Measurements from ENCODE around the gene TFF1.

The TFF1 gene

DNA sequence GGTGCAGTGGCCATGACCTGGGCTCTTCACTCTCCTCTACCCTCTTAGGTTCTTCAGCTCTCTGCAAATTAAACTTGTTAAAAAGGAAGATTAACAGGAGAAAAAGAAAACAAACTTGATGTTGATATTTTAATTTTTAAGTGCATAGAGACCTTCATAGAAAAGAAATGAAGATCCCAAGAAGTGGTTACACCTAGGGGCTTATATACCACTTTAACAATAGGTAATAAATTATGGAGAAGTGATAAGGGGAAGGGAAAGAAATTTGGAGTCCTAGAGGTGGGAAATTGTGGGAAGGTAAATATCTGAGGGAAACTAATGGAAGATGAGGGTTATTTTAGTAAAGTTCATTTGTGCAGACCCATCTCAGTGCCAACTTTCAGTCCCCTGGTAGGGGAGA, 34.7 kb downstream of the TFF1 start:
- Histone ChIP-seq H3K4me3 (IDR thresholded peaks at IDR 0.05; ENCODE audit: insufficient read depth, low read depth, low read length) (no peak overlapping the region), H2AFZ (ENCODE audit: low read depth) (no peak overlapping the region), H3K27ac (no peak overlapping the region), H4K20me1 (ENCODE audit: insufficient read depth) (no peaks in the 10 kb centered on the region), H3K4me1 (ENCODE audit: low read depth, poor library complexity, severe bottlenecking) (no peaks in the 10 kb centered on the region), H3K9ac (no peak overlapping the region), H3K79me2 (ENCODE audit: insufficient read depth, low read depth) (no peaks in the 10 kb centered on the region), H3K36me3 (ENCODE audit: insufficient read depth) (no peaks in the 10 kb centered on the region), H3K4me2 (no peak overlapping the region), H3K27me3 (ENCODE audit: insufficient read depth, low read depth) (no peaks in the 10 kb centered on the region; the same call in 1 of the 2 replicates)
- TF ChIP-seq, protein P1, sequence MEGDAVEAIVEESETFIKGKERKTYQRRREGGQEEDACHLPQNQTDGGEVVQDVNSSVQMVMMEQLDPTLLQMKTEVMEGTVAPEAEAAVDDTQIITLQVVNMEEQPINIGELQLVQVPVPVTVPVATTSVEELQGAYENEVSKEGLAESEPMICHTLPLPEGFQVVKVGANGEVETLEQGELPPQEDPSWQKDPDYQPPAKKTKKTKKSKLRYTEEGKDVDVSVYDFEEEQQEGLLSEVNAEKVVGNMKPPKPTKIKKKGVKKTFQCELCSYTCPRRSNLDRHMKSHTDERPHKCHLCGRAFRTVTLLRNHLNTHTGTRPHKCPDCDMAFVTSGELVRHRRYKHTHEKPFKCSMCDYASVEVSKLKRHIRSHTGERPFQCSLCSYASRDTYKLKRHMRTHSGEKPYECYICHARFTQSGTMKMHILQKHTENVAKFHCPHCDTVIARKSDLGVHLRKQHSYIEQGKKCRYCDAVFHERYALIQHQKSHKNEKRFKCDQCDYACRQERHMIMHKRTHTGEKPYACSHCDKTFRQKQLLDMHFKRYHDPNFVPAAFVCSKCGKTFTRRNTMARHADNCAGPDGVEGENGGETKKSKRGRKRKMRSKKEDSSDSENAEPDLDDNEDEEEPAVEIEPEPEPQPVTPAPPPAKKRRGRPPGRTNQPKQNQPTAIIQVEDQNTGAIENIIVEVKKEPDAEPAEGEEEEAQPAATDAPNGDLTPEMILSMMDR (conservative IDR thresholded peaks at IDR 0.05; ENCODE audit: low read depth, low read length), result no peak

DNA sequence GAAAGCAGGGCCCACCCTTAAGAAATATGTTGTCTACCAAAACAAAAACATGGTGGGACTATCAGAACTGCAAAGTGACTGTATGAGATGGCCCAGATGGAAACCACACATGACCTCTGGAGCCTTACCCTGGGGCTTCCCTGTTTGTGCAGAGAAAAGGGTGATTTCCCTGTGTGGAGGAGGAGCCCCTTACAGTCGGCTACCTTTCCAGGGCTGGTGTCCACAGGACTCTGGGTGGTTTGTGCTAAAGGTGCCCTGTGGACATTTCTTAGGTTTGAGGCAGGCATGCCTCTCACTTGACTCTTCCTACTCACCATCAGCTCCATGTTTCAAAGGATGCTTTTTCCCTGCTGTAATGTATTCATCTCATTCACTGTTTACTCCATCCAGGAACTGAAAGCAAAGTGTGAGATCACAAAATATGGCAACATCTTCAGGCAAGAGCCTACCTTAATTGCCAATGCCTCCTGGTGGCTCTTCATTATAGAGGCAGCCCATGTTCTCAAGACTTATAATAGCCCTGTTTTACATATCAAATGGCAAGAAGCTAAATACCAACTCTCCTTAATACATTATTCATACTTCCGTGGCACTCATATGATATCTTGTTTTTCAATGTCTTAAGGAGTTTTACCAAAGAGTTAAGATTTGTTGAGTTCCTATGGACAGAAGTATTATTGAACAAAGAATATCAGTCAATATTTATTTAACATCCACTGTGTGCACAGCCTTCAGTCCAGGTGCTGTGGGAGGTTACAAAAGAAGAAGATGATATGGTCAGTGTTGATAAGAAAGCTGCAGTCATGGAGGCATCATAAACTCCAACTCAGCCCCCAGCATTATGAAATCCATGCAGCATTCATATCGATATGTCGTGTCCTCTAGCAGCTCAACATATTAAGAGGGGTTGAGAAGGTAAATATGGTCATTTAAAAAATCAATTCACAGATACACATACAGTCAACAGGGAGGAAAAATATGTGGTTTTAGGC, 35.7 kb downstream of the TFF1 start:
- Histone ChIP-seq H2AFZ (ENCODE audit: low read depth) (no peak overlapping the region), H3K4me2 (no peak overlapping the region), H3K4me3 (IDR thresholded peaks at IDR 0.05; ENCODE audit: insufficient read depth, low read depth, low read length) (no peak overlapping the region), H4K20me1 (ENCODE audit: insufficient read depth) (no peaks in the 10 kb centered on the region), H3K4me1 (ENCODE audit: low read depth, poor library complexity, severe bottlenecking) (no peaks in the 10 kb centered on the region), H3K27me3 (ENCODE audit: insufficient read depth, low read depth) (no peaks in the 10 kb centered on the region; the same call in 1 of the 2 replicates), H3K9ac (no peak overlapping the region), H3K79me2 (ENCODE audit: insufficient read depth, low read depth) (no peaks in the 10 kb centered on the region), H3K36me3 (ENCODE audit: insufficient read depth) (no peaks in the 10 kb centered on the region), H3K27ac (no peak overlapping the region)
- TF ChIP-seq, protein P1 (conservative IDR thresholded peaks at IDR 0.05; ENCODE audit: low read depth, low read length), result no peak

DNA sequence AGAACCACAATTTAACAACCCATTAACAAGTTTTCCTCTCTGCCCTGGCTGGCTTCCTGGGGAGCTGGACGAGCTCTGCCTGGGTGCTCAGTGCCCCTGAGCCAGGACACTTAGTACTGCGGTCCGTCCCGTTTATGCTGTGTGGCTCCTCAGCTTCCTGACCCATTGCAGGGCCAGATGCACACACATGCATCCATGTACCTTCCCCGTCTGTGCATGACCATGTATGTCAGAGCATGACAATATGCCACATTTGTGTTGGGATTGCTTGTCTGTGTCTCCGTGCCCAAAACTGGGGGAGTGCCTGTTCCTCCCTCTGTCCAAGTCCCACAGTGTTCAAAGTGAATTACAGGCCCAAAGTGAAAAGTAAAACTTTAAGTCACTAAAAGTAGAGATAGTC, 41.4 kb downstream of the TFF1 start:
- H3K27me3 ChIP-seq (ENCODE audit: insufficient read depth, low read depth), result no peaks in the 10 kb centered on the region; the same call in 1 of the 2 replicates

DNA sequence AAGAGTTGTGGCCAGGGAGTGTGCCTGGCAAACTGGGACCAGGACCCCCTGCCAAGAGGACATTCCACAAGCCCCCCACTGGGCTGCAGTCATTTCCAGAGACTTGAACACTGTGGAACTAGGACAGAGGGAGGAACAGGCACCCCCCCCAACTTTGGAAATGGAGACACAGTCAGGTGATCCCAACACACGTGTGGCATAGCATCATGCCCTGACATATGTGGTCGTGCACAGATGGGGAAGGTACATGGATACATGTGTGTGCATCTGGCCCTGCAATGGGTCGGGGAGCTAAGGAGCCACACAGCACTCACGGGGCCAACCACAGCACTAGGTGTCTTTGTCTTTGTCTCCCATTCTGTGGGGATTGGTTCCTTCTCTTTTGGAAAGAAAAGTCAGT, 44.5 kb downstream of the TFF1 start:
- Histone ChIP-seq H2AFZ (ENCODE audit: low read depth) (no peak overlapping the region), H3K36me3 (ENCODE audit: insufficient read depth) (no peaks in the 10 kb centered on the region), H4K20me1 (ENCODE audit: insufficient read depth) (no peaks in the 10 kb centered on the region), H3K27me3 (ENCODE audit: insufficient read depth, low read depth) (no peaks in the 10 kb centered on the region; the same call in 1 of the 2 replicates), H3K27ac (no peak overlapping the region), H3K4me3 (IDR thresholded peaks at IDR 0.05; ENCODE audit: insufficient read depth, low read depth, low read length) (no peak overlapping the region), H3K9ac (no peak overlapping the region), H3K79me2 (ENCODE audit: insufficient read depth, low read depth) (no peaks in the 10 kb centered on the region), H3K4me1 (ENCODE audit: low read depth, poor library complexity, severe bottlenecking) (no peaks in the 10 kb centered on the region), H3K4me2 (no peak overlapping the region)
- TF ChIP-seq, protein P1 (conservative IDR thresholded peaks at IDR 0.05; ENCODE audit: low read depth, low read length), result no peak

More for the DNA sequence above, 41.4 kb downstream of the TFF1 start:
- Histone ChIP-seq H3K4me1 (ENCODE audit: low read depth, poor library complexity, severe bottlenecking) (no peaks in the 10 kb centered on the region), H3K27ac (no peak overlapping the region), H3K4me3 (IDR thresholded peaks at IDR 0.05; ENCODE audit: insufficient read depth, low read depth, low read length) (no peak overlapping the region), H3K36me3 (ENCODE audit: insufficient read depth) (no peaks in the 10 kb centered on the region), H2AFZ (ENCODE audit: low read depth) (no peak overlapping the region), H3K9ac (no peak overlapping the region), H3K79me2 (ENCODE audit: insufficient read depth, low read depth) (no peaks in the 10 kb centered on the region), H4K20me1 (ENCODE audit: insufficient read depth) (no peaks in the 10 kb centered on the region), H3K4me2 (no peak overlapping the region)
- TF ChIP-seq, protein P1 (conservative IDR thresholded peaks at IDR 0.05; ENCODE audit: low read depth, low read length), result no peak
